Measurements from ENCODE around the gene BUB1B. TPM values are rescaled to one million over a fixed set of nuclear protein-coding genes. Genes with fewer than 3 reads are reported as not detected.

BUB1B gene
- polyA plus RNA-seq, 1 donor from 2014 or later = 50.0 TPM

DNA sequence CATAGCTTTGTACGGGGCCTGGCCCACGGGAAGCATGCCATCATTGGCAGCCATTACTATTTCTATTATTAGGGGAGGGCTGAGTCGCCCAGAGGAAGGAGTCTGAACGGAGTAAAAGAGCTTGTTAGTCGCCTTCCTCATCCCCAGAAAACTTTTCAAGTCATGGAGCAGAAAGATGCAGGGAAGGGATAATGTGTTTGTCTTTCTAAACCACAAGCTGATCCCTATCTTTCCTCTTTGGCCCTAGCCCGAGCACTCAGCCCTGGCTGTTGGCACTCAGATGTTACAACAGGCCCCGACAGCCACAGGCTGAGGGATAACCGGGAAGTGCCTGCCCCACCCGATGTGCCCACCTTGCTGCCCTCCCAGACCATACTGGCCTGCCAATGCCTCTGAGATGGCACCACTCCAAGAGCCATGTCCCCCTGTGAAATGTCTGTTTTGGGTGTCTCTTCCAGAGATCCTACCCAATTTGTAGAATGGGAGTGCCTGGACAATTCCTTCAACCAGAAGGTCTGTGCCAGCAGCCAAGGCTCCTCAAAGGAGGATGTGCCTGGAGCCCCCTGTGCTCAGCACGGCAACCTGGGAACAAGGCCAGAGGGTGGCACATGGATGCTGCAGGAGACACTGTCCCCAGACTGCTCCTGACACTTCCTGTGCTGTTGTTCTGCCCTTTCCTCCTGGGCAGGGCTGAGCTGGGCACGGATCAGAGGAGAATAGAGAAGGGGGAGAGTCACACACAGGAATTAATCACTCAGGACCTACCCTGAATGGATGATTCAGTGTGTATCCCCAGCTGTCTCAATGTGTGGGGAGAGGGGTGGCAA, 88.8 kb downstream of the BUB1B start:
- H3F3A ChIP-seq (ENCODE audit: insufficient read depth, low read length, poor library complexity, severe bottlenecking) = no peaks in the 10 kb centered on the region
- H3K9me2 ChIP-seq (ENCODE audit: insufficient read depth, low read length) = no peaks in the 10 kb centered on the region
- no peak overlapping the region for H3K9ac ChIP-seq (ENCODE audit: low read length)
- H3K27ac ChIP-seq (ENCODE audit: low read length) = no peak overlapping the region
- H3K36me3 ChIP-seq (ENCODE audit: insufficient read depth, low read length) = peaks cover 3% of the 10 kb centered on the region
- TF ChIP-seq, protein P1, sequence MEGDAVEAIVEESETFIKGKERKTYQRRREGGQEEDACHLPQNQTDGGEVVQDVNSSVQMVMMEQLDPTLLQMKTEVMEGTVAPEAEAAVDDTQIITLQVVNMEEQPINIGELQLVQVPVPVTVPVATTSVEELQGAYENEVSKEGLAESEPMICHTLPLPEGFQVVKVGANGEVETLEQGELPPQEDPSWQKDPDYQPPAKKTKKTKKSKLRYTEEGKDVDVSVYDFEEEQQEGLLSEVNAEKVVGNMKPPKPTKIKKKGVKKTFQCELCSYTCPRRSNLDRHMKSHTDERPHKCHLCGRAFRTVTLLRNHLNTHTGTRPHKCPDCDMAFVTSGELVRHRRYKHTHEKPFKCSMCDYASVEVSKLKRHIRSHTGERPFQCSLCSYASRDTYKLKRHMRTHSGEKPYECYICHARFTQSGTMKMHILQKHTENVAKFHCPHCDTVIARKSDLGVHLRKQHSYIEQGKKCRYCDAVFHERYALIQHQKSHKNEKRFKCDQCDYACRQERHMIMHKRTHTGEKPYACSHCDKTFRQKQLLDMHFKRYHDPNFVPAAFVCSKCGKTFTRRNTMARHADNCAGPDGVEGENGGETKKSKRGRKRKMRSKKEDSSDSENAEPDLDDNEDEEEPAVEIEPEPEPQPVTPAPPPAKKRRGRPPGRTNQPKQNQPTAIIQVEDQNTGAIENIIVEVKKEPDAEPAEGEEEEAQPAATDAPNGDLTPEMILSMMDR (IDR thresholded peaks at IDR 0.05; ENCODE audit: poor library complexity, severe bottlenecking) = no peak
- TF ChIP-seq EP300 (conservative IDR thresholded peaks at IDR 0.05; ENCODE audit: poor library complexity, severe bottlenecking) (no peak), TAF1 (IDR thresholded peaks at IDR 0.05; ENCODE audit: low read depth) (no peak), SMC3 (conservative IDR thresholded peaks at IDR 0.05; ENCODE audit: poor library complexity) (no peak), POLR2AphosphoS5 (IDR thresholded peaks at IDR 0.05) (no peak), MXI1 (conservative IDR thresholded peaks at IDR 0.05; ENCODE audit: poor library complexity, severe bottlenecking) (no peak), RAD21 (conservative IDR thresholded peaks at IDR 0.05) (no peak), EZH2 (IDR thresholded peaks at IDR 0.05; ENCODE audit: borderline replicate concordance, insufficient read depth, low read length, poor library complexity, severe bottlenecking) (no peak), REST (IDR thresholded peaks at IDR 0.05; ENCODE audit: borderline replicate concordance) (no peak)
- no peaks in the 10 kb centered on the region for H4K20me1 ChIP-seq (ENCODE audit: insufficient read depth)
- H3K79me2 ChIP-seq (replicated peaks; ENCODE audit: insufficient read depth, low read length) = no peaks in the 10 kb centered on the region
- no peak overlapping the region for H2AFZ ChIP-seq (ENCODE audit: low read depth, low read length)
- no peak overlapping the region for H3K4me3 ChIP-seq (ENCODE audit: low read length)
- peaks cover 45% of the 10 kb centered on the region for H3K27me3 ChIP-seq (ENCODE audit: insufficient read depth, low read depth, low read length)
- H3K9me3 ChIP-seq (ENCODE audit: low read length) = no peaks in the 10 kb centered on the region
- H3K4me2 ChIP-seq (ENCODE audit: low read length) = no peak overlapping the region

GRCh38 chr15:40250304-40250656, 89.4 kb downstream of the BUB1B start:
- Histone ChIP-seq H3K27ac (ENCODE audit: low read length) (no peak overlapping the region), H3K9me3 (ENCODE audit: low read length) (no peaks in the 10 kb centered on the region), H3K4me2 (ENCODE audit: low read length) (no peak overlapping the region), H3K27me3 (ENCODE audit: insufficient read depth, low read depth, low read length) (peaks cover 45% of the 10 kb centered on the region), H3K79me2 (replicated peaks; ENCODE audit: insufficient read depth, low read length) (no peaks in the 10 kb centered on the region), H2AFZ (ENCODE audit: low read depth, low read length) (no peak overlapping the region), H4K20me1 (ENCODE audit: insufficient read depth) (no peaks in the 10 kb centered on the region), H3K4me3 (ENCODE audit: low read length) (no peak overlapping the region), H3K36me3 (ENCODE audit: insufficient read depth, low read length) (peaks cover 3% of the 10 kb centered on the region), H3F3A (ENCODE audit: insufficient read depth, low read length, poor library complexity, severe bottlenecking) (no peaks in the 10 kb centered on the region), H3K9me2 (ENCODE audit: insufficient read depth, low read length) (no peaks in the 10 kb centered on the region), H3K9ac (ENCODE audit: low read length) (no peak overlapping the region)
- TF ChIP-seq, protein P1 (IDR thresholded peaks at IDR 0.05; ENCODE audit: poor library complexity, severe bottlenecking) = no peak
- TF ChIP-seq EZH2 (IDR thresholded peaks at IDR 0.05; ENCODE audit: borderline replicate concordance, insufficient read depth, low read length, poor library complexity, severe bottlenecking) (no peak), RAD21 (conservative IDR thresholded peaks at IDR 0.05) (no peak), POLR2AphosphoS5 (IDR thresholded peaks at IDR 0.05) (no peak), MXI1 (conservative IDR thresholded peaks at IDR 0.05; ENCODE audit: poor library complexity, severe bottlenecking) (no peak), EP300 (conservative IDR thresholded peaks at IDR 0.05; ENCODE audit: poor library complexity, severe bottlenecking) (no peak), REST (IDR thresholded peaks at IDR 0.05; ENCODE audit: borderline replicate concordance) (no peak), SMC3 (conservative IDR thresholded peaks at IDR 0.05; ENCODE audit: poor library complexity) (no peak), TAF1 (IDR thresholded peaks at IDR 0.05; ENCODE audit: low read depth) (no peak)
